Activated CD4-positive, alpha-beta T cell treated with anti-CD3 and anti-CD28 coated beads, Interleukin-2, amount 50 U/mL, for 1 hour (primary cell): ENCODE measurements around the gene RALY.
A peak's percentile ranks its signal among the peaks of the same experiment; 100 is the strongest.

Experiments used
- DNase-seq: peaks from one replicate; pipeline ENCODE4 v3.0.0-alpha.2; 2020

RALY gene

GRCh38 chr20:33993576-33994221, at the start of gene RALY:
Gene RALY (plus strand): TSS chr20:33993911. CDS start chr20:34072075, 78,164 bp downstream.
- peak; percentile 96 for DNase-seq

GRCh38 chr20:33944914-33945313, 48.8 kb upstream of the RALY start:
- DNase-seq: no peak

GRCh38 chr20:33945391-33946081, 48.2 kb upstream of the RALY start:
- DNase-seq: no peak

GRCh38 chr20:33947709-33948295, 45.9 kb upstream of the RALY start:
- peak; percentile 29 for DNase-seq

GRCh38 chr20:33948480-33948879, 45.2 kb upstream of the RALY start:
- no peak for DNase-seq

GRCh38 chr20:33951171-33951570, 42.5 kb upstream of the RALY start:
- no peak for DNase-seq

- no peak for DNase-seq
Measured at GRCh38 chr20:33954504-33954903, 39.2 kb upstream of the RALY start.

GRCh38 chr20:33963751-33964150, 30.0 kb upstream of the RALY start:
- no peak for DNase-seq

GRCh38 chr20:33964441-33964840, 29.3 kb upstream of the RALY start:
- DNase-seq: no peak

GRCh38 chr20:33967126-33967525, 26.6 kb upstream of the RALY start:
- no peak for DNase-seq

- no peak for DNase-seq
Measured at GRCh38 chr20:33969563-33969962, 24.1 kb upstream of the RALY start.

- DNase-seq: no peak
Measured at GRCh38 chr20:33970229-33970628, 23.5 kb upstream of the RALY start.

- no peak for DNase-seq
Measured at GRCh38 chr20:33971147-33971975, 22.4 kb upstream of the RALY start.

GRCh38 chr20:33976959-33977358, 16.8 kb upstream of the RALY start:
- DNase-seq: no peak

- DNase-seq: no peak
Measured at GRCh38 chr20:33977535-33977934, 16.2 kb upstream of the RALY start.

- DNase-seq: no peak
Measured at GRCh38 chr20:33979094-33979493, 14.6 kb upstream of the RALY start.

- DNase-seq: no peak
Measured at GRCh38 chr20:33981347-33981746, 12.4 kb upstream of the RALY start.

GRCh38 chr20:33981964-33982363, 11.7 kb upstream of the RALY start:
- DNase-seq: no peak

GRCh38 chr20:33983371-33983770, 10.3 kb upstream of the RALY start:
- DNase-seq: no peak

GRCh38 chr20:33984182-33984719, 9.5 kb upstream of the RALY start:
- no peak for DNase-seq

- DNase-seq: no peak
Measured at GRCh38 chr20:33985280-33985679, 8.4 kb upstream of the RALY start.

- no peak for DNase-seq
Measured at GRCh38 chr20:33985830-33986229, 7.9 kb upstream of the RALY start.

GRCh38 chr20:33986560-33987216, 7.0 kb upstream of the RALY start:
- no peak for DNase-seq
